NCI-H1092 (cell line): ENCODE data around the gene RPSA.
"Not testable (repeated sequence)": the region's sequence is repeated elsewhere in the genome, so short reads cannot be mapped to it uniquely, and the experiment has no call there.

Experiments used
- DNase-seq: peaks from one replicate; lab custom pipeline; 2025; lab: John Stamatoyannopoulos, UW

The RPSA gene

DNA sequence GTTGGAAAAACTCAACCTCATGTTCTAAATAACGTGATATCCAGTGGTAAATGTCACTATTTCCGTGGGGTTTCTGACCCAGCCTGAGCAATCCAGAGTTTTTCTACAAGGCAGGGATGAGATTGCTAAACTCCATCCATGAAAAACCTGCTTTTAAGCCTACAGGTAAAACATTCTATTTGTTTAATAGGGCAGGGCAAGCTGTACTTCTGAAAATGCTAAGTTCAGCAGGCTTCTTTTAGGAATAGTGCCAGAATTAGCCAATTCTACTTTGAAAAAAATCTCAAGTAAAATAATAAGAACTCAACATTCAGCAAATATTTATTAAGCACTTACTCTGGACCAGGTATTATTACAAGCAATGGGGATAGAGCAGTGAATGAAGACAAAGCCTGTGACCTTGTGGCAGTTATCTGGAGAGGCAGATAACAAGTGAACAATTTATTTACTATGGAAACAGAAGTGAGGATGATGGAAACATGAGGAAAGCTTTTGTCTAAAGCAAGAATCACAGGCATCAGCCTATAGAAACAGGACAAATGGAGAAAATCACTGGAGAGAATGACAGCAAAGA, 13.3 kb downstream of the RPSA start:
- no peak for DNase-seq

DNA sequence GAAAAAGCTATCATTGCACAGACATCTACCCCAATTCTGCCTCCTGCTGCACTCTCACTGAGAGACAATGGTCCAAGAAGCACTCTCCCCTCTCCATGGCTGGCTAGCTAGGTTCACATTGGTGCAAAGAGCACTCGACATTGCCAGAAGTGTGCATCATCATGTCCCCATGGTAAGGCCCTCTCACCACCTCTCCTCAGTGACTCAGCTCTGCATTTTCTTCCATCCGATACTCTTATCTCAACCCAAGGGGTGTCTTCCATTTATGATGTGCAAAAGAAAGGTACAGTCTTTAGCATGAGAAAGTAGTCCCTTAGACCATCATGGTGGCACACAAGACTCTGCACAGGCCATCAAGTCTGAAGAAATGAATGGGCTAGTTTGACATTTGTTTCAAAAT, 14.0 kb downstream of the RPSA start:
- no peak for DNase-seq

DNA sequence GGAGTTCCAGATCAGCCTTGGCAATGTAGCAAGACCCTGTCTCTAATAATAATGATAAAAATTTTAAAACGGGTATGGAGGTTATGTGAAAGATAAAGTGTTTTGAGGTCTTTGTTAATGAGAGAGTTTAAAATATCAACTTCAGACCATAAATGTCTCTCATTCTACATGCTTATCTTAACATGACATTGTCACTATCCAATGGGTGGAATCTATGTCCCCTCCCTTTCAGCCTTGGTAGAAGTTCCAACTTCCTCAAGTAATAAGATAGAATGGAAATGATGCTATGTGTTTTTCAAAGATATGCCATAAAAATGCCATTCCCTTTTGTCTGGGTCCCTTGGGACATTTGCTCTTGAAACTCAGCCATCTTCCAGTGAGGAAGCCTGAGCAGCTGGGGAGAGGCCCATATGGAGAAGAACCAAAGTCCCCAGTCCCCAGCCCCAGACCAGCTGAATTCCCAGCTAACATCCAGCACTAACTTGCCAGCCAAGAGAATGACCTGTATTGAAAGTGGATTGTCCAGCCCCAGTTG, 17.0 kb downstream of the RPSA start:
- DNase-seq: no peak

DNA sequence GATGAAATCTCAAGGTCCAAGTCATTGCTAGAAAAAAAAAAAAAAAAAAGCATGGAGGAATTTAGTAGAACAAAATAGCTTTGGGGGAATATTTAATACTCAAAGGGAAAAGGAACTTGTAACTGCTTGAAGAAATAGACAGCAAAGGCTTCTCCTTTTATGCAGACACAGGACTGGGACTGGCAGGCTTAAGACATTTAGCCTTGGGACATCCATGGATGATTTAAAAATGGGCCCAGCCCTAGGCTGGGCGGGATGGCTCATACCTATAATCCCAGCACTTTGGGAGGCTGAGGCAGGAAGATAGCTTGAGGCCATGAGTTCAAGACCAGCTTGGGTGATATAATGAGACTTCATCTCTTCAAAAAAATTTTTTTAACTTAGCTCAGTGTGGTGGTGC, 19.8 kb downstream of the RPSA start:
- no peak for DNase-seq

DNA sequence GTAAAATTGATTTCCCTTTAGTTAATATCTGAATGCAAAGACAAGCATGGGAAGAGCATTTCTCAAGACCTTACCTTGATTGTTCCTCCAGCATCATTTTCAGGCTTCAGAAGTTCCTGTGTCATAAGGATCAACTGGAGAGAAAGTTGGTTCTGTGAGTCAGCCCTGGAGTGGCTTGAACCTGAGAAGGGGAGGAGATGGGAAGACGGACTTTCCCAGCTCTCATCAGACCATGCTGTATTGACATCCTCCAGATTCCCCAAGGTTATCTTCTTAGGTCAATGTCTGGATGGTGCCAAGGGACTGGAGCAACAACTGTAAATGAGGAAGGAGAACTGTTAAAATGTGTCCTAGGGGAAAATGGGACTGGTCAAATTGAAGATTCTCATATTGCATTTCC, 21.0 kb downstream of the RPSA start:
- no peak for DNase-seq

DNA sequence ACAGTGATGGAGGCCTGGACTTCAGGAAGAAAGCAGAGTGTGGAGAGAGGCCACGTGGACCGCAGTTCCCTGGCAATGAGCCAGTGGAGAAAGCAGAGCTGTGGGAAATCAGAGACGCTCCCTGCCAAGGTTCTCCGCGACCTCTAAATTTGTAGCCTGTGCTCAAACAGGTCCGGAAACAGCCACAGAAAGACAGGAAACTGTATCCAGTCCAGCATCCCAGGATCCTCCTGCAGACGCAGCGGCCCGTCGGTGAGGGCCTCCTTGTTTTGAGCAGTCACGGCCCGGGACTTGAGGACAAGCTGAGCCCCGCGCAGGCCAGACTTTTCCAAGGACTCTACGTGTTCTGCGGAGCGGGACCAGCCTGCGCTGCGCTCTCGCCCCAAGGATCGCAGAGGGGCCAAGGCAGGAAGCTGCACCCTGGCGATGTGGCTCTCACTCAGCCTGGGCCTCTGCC, 22.3 kb downstream of the RPSA start:
- no peak for DNase-seq

DNA sequence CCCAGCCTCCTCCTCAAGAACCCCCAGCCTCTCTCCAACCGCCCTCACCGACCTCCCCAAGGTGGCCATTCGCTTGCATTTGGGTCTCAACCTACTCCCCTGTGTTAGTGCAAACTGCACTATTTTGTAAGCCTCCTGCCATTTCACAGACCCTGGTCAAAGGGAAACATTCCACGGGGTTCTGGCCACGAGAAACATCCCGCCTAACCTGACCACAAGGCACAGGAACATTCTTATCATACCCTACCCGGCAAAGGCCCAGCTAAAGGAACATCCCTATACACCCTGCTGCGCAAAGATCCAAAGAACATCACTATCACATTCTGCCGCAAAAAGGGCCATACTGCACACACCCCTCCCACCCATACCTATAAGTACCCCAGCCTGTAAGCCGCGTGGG, 22.9 kb downstream of the RPSA start:
- no peak for DNase-seq

DNA sequence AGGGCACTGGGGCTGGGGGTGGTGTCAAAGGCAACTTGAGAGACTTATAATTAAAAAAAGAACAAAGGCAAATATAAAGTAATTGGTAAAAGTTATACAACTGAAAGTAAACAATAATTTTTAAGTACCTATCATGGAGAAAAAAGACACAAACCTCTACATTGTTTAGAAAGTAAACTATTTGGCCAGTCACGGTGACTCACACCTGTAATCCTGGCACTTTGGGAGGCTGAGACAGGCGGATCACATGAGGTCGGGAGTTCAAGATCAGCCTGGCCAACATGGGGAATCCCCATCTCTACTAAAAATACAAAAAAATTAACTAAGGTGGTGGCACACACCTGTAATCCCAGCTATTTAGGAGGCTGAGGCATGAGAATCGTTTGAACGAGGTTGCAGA, 25.8 kb downstream of the RPSA start:
- DNase-seq: no peak

DNA sequence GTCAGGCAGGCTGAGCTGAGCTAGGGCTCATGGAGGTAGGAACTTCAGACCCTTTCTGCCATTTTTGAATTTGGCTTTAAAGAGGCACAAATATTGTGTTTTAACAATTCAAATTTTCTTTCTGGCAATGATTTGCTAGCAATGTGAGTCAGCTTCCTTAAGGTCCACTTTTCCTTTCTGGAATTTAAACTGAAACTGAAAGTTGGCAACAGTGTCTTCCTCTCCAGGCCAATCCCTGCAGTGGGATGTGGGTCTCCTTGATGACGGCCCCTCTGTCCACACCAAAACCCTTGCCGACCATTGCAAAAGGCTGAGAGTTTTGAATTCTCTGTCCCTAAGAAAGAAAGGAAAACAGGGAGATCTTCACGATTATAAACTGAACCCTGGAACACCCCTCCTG, 27.1 kb downstream of the RPSA start:
- no peak for DNase-seq

DNA sequence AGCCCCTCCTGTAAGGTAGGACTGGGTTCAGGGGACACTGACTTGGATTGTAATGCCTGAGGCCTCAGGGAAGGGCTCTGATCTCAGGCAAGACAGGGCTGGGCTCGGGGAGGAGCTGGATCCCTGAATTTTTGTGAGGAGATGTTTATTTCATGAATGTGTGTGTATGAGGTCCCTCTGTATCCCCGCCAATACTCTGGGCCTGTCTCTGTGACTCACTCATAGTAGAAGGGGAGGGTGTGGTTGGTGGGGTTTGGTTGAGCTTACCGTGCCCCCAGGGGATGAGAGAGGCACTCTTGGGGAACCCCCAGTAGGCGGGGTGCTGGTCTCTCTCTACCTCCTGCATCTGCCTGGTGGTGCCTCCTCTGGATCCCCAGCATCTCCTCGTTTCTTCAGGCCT, 28.1 kb downstream of the RPSA start:
- no peak for DNase-seq

DNA sequence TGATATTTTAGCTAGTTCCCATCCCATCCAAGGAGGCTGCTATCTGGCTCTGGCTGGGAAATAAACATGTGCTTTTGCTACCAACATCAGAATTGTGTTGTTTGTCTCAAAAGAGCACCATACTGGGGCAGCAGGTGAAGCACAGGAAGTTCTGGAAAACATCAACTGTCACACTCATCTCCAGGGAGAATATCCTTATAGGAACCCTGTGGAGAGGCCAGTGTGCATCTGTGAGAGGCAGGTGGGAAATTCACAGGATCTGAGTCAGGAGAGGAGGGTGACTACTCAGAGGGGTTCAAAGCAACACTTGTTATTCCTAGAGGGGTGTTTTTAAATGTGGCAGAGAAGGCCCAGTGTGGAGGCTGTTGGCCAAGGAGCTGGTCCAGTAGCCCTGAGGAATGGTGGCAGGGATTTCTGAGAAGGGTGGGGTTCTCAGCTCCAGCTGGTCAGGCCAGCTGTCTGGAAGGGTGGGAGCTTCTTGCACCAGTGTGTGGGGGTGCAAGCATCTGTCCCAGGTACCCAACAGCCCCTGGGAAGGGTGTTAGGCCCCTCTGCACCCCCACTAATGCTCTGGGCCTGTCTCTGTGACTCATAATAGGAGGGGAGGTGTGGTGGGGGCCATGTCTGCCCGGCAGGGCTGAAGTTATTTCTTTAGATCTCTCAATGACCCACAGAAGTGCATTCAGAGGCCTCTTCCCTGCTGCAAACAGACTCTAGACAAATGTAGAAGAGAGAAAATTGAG, 28.7 kb downstream of the RPSA start:
- DNase-seq: no peak

DNA sequence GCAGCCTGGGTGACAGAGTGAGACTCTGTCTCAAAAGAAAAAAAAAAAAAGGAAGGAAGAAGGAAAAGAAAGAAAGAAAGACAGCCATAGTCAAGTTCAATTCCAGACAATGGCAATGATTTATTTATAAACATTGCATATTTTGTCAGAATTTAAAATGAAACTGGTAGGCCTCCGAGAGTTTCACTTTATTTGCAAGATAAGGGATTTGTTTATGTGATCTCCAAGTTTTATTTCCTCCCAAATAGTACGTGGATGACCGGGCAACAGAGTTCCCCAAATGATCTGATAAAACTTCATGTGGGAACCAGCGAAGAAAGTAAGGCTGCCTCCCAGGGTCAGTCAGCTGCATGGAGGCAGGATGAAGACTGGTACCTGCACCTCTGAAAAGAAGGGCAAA, 32.4 kb downstream of the RPSA start:
- DNase-seq: no peak

DNA sequence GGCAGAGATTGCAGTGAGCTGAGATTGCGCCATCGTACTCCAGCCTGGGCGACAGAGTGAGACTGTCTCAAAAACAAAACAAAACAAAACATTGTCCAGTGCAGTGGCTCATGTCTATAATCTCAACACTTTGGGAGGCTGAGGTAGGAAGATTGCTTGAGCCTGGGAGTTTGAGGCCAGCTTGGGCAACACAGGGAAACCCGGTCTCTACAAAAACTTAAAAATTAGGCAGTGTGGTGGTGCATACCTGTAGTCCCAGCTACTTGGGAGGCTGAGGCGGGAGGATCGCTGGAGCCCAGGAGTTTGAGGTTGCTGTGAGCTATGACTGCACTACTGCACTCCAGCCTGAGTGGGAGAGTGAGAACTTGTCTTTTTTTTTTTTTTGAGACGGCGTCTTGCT, 33.8 kb downstream of the RPSA start:
- no peak for DNase-seq

DNA sequence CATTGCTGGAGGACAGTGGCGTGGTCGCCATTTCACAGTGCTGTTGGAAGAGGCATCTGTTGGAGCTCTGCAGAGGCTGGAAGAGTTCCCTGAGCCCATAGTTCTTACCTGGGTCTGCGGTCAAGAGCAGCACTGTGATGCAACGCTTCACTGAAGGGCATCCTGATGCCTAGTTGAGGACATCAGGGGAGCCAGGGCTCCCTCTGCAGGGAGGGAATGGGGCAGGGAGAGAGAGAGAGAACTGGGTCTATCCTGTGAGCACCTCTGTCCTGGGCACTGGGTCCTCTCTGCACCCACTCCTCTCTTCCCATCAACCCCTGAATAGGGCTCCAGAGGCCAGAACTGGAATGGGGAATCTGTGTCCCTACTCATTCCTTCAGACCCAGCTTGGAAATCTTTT, 37.0 kb downstream of the RPSA start:
- DNase-seq: no peak

DNA sequence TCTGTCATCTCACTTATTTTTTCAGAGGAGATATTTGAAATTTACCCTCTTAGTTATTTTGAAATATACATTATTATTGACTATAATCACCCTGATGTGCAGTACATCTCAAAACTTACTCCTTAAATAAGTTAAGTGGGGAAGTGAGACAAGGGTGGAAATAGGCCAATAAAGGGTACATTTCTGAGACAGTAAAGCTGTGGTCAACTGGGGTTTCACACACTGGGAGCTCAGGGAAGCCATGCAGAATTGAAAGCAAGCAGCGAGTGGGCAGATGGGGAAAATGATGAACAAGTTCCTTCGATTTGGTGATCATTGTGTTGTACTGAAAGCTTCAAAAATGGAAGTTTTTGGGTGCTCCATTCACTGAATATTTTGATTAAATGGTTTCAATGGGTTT, 39.4 kb downstream of the RPSA start:
- DNase-seq: no peak

DNA sequence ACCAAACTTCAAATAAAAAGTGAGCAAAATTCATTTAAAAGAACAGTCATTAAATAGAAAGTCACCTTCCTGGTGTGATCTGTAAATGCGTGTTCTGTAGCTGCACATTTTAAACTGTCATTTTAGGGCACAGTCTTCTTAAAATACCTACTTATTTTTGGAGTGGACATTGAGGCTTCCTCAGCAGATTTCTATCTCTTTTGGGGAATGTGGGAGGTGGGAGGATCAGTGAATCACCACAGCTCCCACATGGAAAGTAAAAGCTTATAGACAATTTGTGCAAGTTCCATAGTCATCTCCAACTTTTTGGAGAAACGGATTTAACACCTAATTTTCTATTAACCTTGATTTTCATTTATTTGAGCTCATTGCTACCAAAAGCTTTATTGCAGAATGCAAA, 39.9 kb downstream of the RPSA start:
- no peak for DNase-seq

DNA sequence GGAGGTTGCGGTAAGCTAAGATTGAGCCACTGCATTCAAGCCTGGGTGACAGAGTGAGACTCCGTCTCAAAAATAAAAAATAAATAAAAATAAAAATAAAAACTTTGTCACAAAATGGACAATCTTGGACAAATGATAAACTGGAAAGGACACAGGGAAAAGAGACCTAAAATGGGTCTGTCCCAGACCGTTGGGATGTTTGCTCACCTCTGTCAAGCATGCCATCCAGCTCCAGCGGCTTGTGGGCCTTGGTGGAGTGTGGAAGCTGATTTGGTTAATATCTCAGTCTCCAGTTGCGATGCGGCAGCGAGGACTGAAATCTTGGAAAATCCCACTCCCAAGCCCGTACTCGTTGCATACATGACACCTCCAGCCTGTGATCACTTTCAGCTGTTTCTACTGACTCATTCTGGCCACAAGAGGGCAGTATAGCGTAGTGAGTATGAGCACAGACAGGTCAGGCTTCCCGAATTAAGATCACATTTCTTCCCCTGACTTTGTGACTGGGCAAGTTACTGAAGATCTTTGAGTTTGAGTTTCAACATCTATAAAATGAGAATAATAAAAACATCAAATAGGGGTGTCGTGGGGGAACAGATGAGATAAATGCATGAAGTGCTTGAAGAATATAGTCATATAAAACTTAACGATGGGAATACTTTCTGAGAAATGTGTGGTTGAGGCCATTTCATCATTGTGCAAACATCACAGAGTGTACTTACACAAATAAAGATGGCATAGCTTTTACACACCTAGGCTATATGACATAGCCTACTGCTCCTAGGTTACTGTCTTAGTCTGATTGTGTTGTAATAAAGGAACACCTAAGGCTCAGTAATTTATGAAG, 41.3 kb downstream of the RPSA start:
- peak; percentile 60 for DNase-seq

DNA sequence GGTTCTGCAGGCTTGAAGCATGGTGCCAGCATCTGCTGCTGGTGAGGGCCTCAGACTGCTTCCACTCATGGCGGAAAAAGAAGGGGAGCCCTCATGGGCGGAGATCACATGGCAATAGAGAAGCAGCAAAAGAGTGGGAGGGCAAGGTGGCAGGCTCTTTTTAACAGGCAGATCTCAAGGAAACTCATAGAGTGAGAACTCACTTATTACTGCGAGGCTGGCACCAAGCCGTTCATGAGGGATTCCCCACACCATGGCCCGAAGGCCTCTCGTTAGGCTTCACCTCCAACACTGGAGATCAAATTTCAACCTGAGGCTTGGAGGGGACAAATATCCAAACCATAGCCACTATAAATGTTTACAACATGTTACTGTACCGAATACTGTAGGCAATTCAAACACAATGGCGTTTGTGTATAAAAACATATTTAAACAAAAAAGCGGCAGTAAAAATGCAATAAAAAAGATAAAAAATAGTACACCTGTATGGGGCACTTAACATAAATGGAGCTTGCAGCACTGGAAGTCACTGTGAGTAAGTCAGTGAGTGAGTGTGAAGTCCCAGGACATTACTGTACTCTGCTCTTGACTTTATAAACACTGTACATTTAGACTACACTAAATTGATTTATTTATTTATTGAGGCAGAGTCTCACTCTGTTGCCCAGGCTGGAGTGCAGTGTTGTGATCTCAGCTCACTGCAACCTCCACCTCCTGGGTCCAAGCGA, 42.1 kb downstream of the RPSA start:
- no peak for DNase-seq

DNA sequence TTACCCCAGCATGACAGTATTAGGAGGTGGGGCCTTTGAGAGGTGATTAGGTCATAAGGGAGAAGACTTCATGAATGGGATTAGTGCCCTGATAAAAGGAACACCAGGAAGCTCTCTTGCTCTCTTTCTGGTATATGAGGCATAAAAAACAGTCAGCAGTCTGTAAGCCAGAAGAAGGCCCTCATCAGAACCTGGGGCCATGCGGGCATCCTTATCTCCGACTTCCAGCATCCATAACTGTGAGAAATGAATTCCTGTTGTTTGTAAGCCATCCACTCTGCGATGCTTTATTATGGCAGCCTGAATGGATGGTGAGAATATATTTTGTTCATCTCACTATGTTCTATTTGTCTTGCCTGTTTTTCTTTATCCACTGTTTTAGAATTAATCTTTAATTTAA, 43.3 kb downstream of the RPSA start:
- no peak for DNase-seq

DNA sequence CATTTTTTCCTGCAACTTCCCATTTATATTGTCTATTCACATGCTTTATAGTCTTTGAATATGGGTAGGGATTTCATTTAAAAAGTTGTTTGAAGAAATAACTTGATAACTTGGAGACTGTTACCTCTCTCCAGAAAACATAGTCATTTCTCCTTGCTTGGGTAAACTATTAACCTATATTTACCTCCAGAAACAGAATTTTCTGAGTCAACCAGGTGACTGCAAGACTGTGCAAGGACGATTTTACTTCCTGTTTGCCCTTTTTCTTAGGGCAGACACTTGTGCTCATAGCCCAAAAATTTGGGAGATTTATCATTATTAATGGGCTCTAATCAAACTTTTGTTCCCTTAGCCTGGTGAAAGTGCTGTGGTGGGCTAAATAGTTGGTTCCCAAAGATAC, 46.6 kb downstream of the RPSA start:
- no peak for DNase-seq

DNA sequence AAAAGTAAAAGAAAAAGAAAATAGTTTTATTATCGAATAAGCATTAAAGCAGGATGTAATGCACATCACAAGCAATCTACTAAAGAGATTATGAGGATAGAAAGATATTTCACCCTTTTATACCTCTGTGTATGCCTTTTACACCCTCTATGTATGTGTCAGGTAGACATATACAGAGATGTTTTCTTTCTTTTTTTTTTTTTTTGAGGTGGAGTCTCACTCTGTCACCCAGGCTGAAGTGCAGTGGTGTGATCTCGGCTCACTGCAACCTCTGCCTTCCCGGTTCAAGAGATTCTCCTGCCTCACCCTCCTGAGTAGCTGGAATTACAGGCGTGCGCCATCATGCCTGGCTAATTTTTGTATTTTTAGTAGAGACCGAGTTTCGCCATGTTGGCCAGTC, 47.4 kb downstream of the RPSA start:
- not testable (repeated sequence) for DNase-seq

DNA sequence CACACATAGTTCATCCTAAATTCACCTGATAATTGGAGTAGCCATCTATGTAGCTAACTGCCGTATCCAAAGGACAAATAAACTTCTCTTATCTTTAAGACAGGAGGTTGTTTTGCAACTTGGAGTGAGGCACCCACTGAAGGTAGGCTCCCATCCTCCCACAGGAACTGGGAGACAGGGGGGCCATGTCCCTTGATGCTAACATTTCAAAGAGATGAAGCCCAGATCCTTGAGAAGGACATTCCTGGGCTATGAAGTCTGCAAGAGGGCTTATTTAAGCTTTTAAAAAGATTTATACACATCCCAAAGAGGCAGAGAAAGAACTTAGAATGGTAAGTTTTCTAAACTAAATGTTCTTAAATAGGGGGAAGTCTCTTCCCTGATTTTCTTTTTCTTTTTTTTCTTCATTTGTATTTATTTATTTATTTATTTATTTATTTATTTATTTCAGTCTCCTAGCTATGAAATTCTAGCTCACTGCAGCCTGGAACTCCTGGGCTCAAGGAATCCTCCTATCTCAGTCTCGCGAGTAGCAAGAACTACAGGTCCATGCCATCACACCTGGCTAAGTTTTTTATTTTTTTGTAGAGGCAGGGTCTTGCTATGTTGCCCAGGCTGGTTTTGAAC, 48.2 kb downstream of the RPSA start:
- no peak for DNase-seq
